ENCODE measurements around the gene MAML3. TPM values are rescaled to one million over a fixed set of nuclear protein-coding genes. Genes with fewer than 3 reads are reported as not detected.

Gene MAML3
- total RNA-seq, 1 donor from 2014 or later: 8.0 TPM

DNA sequence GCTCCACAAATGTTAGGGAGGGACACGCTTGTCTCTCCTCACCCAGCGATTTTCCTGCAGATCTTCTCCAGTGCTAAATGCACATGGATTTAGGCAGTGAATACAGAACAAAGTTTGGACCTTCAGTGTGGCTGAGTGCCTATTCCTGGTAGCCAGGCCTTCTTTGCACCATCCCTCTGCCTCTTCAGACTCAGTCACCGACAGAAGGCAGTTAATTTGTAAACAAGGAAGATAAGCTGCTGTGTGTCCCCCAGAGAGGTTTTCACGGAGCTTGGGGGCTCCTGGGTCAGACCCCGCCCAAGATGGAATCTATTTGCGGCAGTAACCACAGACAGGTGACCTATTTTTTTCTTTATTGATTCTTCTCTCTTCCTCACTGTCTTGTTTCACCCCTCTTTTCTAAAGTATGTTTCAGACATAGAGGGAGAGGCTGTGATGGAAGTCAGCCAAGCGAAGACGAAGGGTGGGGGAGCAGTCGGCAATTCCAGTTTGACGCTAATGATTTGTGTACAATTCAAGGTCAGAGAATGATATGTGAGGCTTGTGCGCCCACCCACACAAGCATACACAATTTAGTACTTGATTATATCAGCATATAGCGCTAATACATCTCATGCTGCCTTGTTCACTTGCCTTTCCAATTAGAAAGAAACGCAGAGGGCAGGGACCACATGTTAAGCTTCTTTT lies 287.6 kb downstream of the MAML3 start:
- H3K36me3 Mint-ChIP-seq (ENCODE audit: unreplicated experiment): peaks cover 2% of the 10 kb centered on the region

DNA sequence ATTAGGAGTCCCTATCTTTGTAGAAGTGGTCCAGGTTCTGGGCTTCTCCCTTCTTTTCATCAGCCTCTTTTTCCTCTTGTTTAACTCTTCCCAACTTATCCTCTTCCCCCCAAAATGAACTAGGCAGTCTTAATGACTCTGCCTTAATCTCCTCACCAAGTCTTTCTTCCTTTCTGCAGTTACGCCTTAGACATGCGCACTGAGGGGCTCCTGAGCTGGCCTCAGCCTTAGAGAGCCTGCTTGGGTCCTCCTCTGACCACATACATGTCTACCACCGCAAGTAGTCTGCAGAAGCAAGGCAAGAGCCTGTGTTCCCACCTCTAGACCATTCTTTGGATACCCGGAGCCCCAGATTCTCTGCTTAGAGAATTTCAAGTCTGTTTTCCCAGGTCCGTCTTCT lies 288.4 kb downstream of the MAML3 start:
- Mint-ChIP-seq H3K4me3 (ENCODE audit: unreplicated experiment) (no peak overlapping the region), H3K27me3 (ENCODE audit: unreplicated experiment) (no peaks in the 10 kb centered on the region), H3K9me3 (ENCODE audit: unreplicated experiment) (no peaks in the 10 kb centered on the region), H3K36me3 (ENCODE audit: unreplicated experiment) (peaks cover 2% of the 10 kb centered on the region), H3K4me1 (ENCODE audit: unreplicated experiment) (peaks cover 4% of the 10 kb centered on the region), H3K27ac (ENCODE audit: unreplicated experiment) (no peak overlapping the region)
- TF ChIP-seq, protein P1, sequence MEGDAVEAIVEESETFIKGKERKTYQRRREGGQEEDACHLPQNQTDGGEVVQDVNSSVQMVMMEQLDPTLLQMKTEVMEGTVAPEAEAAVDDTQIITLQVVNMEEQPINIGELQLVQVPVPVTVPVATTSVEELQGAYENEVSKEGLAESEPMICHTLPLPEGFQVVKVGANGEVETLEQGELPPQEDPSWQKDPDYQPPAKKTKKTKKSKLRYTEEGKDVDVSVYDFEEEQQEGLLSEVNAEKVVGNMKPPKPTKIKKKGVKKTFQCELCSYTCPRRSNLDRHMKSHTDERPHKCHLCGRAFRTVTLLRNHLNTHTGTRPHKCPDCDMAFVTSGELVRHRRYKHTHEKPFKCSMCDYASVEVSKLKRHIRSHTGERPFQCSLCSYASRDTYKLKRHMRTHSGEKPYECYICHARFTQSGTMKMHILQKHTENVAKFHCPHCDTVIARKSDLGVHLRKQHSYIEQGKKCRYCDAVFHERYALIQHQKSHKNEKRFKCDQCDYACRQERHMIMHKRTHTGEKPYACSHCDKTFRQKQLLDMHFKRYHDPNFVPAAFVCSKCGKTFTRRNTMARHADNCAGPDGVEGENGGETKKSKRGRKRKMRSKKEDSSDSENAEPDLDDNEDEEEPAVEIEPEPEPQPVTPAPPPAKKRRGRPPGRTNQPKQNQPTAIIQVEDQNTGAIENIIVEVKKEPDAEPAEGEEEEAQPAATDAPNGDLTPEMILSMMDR (IDR thresholded peaks at IDR 0.05): no peak
- no peak for DNase-seq (ENCODE audit: extremely low spot score, unreplicated experiment)

More for the DNA sequence above, 287.6 kb downstream of the MAML3 start:
- no peaks in the 10 kb centered on the region for H3K27me3 Mint-ChIP-seq (ENCODE audit: unreplicated experiment)
- H3K9me3 Mint-ChIP-seq (ENCODE audit: unreplicated experiment): no peaks in the 10 kb centered on the region
- DNase-seq (ENCODE audit: extremely low spot score, unreplicated experiment): no peak
- H3K4me3 Mint-ChIP-seq (ENCODE audit: unreplicated experiment): no peak overlapping the region
- peaks cover 4% of the 10 kb centered on the region for H3K4me1 Mint-ChIP-seq (ENCODE audit: unreplicated experiment)
- no peak overlapping the region for H3K27ac Mint-ChIP-seq (ENCODE audit: unreplicated experiment)
- TF ChIP-seq, protein P1 (IDR thresholded peaks at IDR 0.05): no peak

DNA sequence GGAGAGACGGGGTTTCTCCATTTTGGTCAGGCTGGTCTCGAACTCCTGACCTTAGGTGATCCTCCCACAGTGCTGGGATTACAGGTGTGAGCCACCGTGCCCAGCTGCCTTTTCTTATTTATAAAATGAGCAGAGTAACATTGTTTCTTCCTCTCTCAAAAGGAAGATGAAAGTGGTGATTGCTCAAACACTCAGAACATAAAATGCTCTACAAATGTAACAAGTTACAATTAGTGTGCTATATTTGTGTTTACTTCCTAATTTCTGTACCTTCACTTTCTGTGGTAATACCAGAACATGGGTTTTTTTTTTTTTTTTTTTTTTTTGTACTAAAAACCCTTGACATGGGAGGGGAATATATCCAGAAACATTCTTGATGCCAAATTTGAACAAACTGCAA lies 290.5 kb downstream of the MAML3 start:
- no peak overlapping the region for H3K4me3 Mint-ChIP-seq (ENCODE audit: unreplicated experiment)
- no peak for DNase-seq (ENCODE audit: extremely low spot score, unreplicated experiment)
- H3K9me3 Mint-ChIP-seq (ENCODE audit: unreplicated experiment): no peaks in the 10 kb centered on the region
- no peaks in the 10 kb centered on the region for H3K27me3 Mint-ChIP-seq (ENCODE audit: unreplicated experiment)
- peaks cover 4% of the 10 kb centered on the region for H3K4me1 Mint-ChIP-seq (ENCODE audit: unreplicated experiment)
- H3K27ac Mint-ChIP-seq (ENCODE audit: unreplicated experiment): no peak overlapping the region
- TF ChIP-seq, protein P1 (IDR thresholded peaks at IDR 0.05): no peak
- peaks cover 2% of the 10 kb centered on the region for H3K36me3 Mint-ChIP-seq (ENCODE audit: unreplicated experiment)

DNA sequence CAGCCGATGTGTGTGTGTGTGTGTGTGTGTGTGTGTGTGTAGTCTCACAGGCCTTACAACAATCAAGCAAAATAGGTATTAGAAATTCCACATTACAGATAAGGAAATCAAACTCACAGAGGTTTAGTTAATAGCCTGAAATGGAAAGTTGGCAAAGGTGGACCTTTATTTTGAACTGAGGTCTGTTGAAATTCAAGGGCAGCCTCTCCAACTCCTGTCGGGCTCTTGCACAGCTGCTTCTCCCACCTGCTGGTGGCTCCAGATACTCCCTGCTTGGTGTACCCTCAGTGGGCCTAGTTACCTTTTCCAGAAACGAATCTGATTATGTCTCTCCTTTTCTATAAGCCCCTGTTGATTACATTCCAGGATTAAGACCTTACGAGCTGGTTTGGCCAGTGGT lies 292.5 kb downstream of the MAML3 start:
- Mint-ChIP-seq H3K27ac (ENCODE audit: unreplicated experiment) (no peak overlapping the region), H3K27me3 (ENCODE audit: unreplicated experiment) (no peaks in the 10 kb centered on the region), H3K36me3 (ENCODE audit: unreplicated experiment) (peaks cover 2% of the 10 kb centered on the region), H3K4me3 (ENCODE audit: unreplicated experiment) (no peak overlapping the region), H3K4me1 (ENCODE audit: unreplicated experiment) (peaks cover 4% of the 10 kb centered on the region), H3K9me3 (ENCODE audit: unreplicated experiment) (no peaks in the 10 kb centered on the region)
- DNase-seq (ENCODE audit: extremely low spot score, unreplicated experiment): no peak
- TF ChIP-seq, protein P1 (IDR thresholded peaks at IDR 0.05): no peak

DNA sequence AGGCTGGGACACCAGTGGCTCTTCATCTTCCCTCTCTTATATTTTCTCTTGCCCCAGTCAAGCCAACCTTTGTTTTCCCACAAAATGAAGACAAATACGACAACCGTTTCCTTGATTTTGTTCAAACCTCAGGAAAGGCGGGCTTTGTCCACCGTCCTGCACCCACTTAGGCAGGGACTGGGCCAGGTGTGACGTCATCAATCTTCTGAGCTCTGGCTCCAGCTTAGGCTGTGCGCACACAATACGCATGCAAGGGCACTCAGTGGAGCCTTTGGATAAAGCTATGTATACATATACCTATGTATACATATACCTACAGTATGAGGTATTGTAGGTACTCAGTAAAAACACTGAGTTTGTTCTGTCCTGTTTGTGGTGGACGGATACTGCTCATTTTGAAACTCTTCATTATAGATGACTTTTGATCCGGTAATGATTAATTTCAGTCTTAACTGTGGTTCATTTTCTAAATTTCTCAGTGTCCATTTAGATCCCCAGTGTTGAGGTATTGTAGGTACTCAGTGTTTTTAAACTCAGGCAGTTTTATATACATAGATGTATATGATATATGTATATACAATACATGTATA lies 293.5 kb downstream of the MAML3 start:
- TF ChIP-seq, protein P1 (IDR thresholded peaks at IDR 0.05): no peak
- Mint-ChIP-seq H3K4me3 (ENCODE audit: unreplicated experiment) (no peak overlapping the region), H3K27me3 (ENCODE audit: unreplicated experiment) (no peaks in the 10 kb centered on the region), H3K9me3 (ENCODE audit: unreplicated experiment) (no peaks in the 10 kb centered on the region), H3K36me3 (ENCODE audit: unreplicated experiment) (peaks cover 2% of the 10 kb centered on the region), H3K4me1 (ENCODE audit: unreplicated experiment) (peaks cover 4% of the 10 kb centered on the region), H3K27ac (ENCODE audit: unreplicated experiment) (no peak overlapping the region)
- DNase-seq (ENCODE audit: extremely low spot score, unreplicated experiment): no peak
